Measurements from ENCODE around the gene MED20. TPM values are rescaled to one million over a fixed set of nuclear protein-coding genes. Genes with fewer than 3 reads are reported as not detected.

The MED20 gene
- total and polyA plus RNA-seq, 10 of the 15 experiments (the other 5 are each of a cell fraction or from before 2014, with no cell fraction given), result 13.4 to 24.8 (median 17.9) TPM

- H3K9ac ChIP-seq (ENCODE audit: control insufficient read depth, insufficient read depth, low read length), result peak overlapping the region; percentile 13; the same call in 1 of the 2 replicates
- ATAC-seq (peak; percentile 83), DNase-seq (ENCODE audit: low read depth, low spot score) (peak; percentile 53), FAIRE-seq (peak; percentile 64)
- no peak overlapping the region for H3K4me3 ChIP-seq
- ChIA-PET RAD21 (ENCODE audit: unreplicated experiment) (interaction anchor here (0.6 to 3.4 kb wide), 9 partner anchors 9 to 229 kb away, joined by 3 to 24 read pairs (median 3); partner anchors contain the start of genes BYSL and MED20), CTCF (interaction anchor here (0.6 to 13.2 kb wide), 21 partner anchors 8 to 381 kb away, joined by 3 to 193 read pairs (median 4); partner anchors contain the start of genes BYSL, MED20 and TOMM6), POLR2A (interaction anchor here (0.6 kb wide), 2 partner anchors 10 to 609 kb away, joined by 3 to 4 read pairs; no protein-coding TSS in a partner anchor), SMC1A (ENCODE audit: uncharacterized antibody, unreplicated experiment) (interaction anchor here (0.7 to 12.4 kb wide), 10 partner anchors 13 to 152 kb away, joined by 3 to 138 read pairs (median 3); partner anchors contain the start of genes TAF8 and USP49)
- intact Hi-C loops (cut with micrococcal nuclease; ENCODE audit: unreplicated experiment) (loop anchor here (1.0 to 2.0 kb wide), 4 partner anchors 40 to 149 kb away; partner anchors contain the start of gene TOMM6), in situ Hi-C loops (cut with MboI) (loop anchor here (10.0 kb wide), 1 partner anchor 109 kb away; no protein-coding TSS in a partner anchor)
- no peak overlapping the region for H2AFZ ChIP-seq (ENCODE audit: control insufficient read depth, low read depth, low read length)
- H3K9me3 ChIP-seq (replicated peaks; ENCODE audit: control insufficient read depth, insufficient read depth, low read length), result no peaks in the 10 kb centered on the region
- H3K27me3 ChIP-seq (replicated peaks in 1 of 2; ENCODE audit: control insufficient read depth in 2 of 2, insufficient read depth in 2 of 2, low read length in 1 of 2), result no peaks in the 10 kb centered on the region
- BruUV-seq (replicated peaks), result no TSS peak
- peaks cover 32% of the 10 kb centered on the region for H3K79me2 ChIP-seq (ENCODE audit: control insufficient read depth, insufficient read depth, low read length)
- H3K36me3 ChIP-seq (ENCODE audit: control insufficient read depth in 2 of 2, insufficient read depth in 2 of 2, low read length in 1 of 2), result peaks cover 21 to 29% of the 10 kb centered on the region in 2 experiments
- H4K20me1 ChIP-seq (ENCODE audit: control insufficient read depth, insufficient read depth), result peaks cover 2% of the 10 kb centered on the region; the same call in 1 of the 2 replicates
- H3K4me1 ChIP-seq (ENCODE audit: control insufficient read depth, insufficient read depth, low read length), result peaks cover 43% of the 10 kb centered on the region
- 38% methylated on average over 10 of the region's 10 CpGs for WGBS (ENCODE audit: insufficient coverage, insufficient replicate concordance, low lambda C conversion rate, missing lambda C conversion rate)
- peak overlapping the region; percentile 28 for H3K4me2 ChIP-seq (ENCODE audit: control insufficient read depth, insufficient read depth)
- H3K27ac ChIP-seq (ENCODE audit: control insufficient read depth, insufficient read depth), result peak overlapping the region; percentile 60
- TF ChIP-seq MTA3 (IDR thresholded peaks at IDR 0.05; ENCODE audit: borderline replicate concordance, low read length) (no peak), BHLHE40 (IDR thresholded peaks at IDR 0.05; ENCODE audit: borderline replicate concordance in 1 of 2, low read depth in 2 of 2, low read length in 1 of 2) (peak; percentile 42 to 60; a peak in 2 of 4 replicates), HDAC2 (IDR thresholded peaks at IDR 0.05) (no peak), NFYB (IDR thresholded peaks at IDR 0.05; ENCODE audit: insufficient read depth, low read depth, low read length) (no peak), CHD2 (IDR thresholded peaks at IDR 0.05; ENCODE audit: borderline replicate concordance, low read depth, low read length) (0 out of 2 replicates have a peak, but pooled peaks have one; percentile 49), RAD21 (IDR thresholded peaks at IDR 0.05; ENCODE audit: insufficient read depth, low read depth, low read length) (peak; percentile 68), MLLT1 (IDR thresholded peaks at IDR 0.05) (peak; percentile 47; the same call in 1 of the 2 replicates), RB1 (IDR thresholded peaks at IDR 0.05; ENCODE audit: borderline replicate concordance) (no peak), IKZF2 (IDR thresholded peaks at IDR 0.05) (peak; percentile 40 to 54; a peak in 2 of 4 replicates), BRCA1 (IDR thresholded peaks at IDR 0.05; ENCODE audit: low read depth, low read length) (no peak), NFIC (IDR thresholded peaks at IDR 0.05; ENCODE audit: low read depth, low read length) (no peak), ESRRA (IDR thresholded peaks at IDR 0.05; ENCODE audit: low read length) (no peak), POLR2AphosphoS2 (IDR thresholded peaks at IDR 0.05; ENCODE audit: low read depth, low read length) (no peak), CREB1 (IDR thresholded peaks at IDR 0.05; ENCODE audit: low read depth) (no peak), POLR2A (IDR thresholded peaks at IDR 0.05; ENCODE audit: low read depth, low read length) (peak; percentile 35), KDM1A (IDR thresholded peaks at IDR 0.05; ENCODE audit: borderline replicate concordance) (no peak)
- TF ChIP-seq, protein P1, sequence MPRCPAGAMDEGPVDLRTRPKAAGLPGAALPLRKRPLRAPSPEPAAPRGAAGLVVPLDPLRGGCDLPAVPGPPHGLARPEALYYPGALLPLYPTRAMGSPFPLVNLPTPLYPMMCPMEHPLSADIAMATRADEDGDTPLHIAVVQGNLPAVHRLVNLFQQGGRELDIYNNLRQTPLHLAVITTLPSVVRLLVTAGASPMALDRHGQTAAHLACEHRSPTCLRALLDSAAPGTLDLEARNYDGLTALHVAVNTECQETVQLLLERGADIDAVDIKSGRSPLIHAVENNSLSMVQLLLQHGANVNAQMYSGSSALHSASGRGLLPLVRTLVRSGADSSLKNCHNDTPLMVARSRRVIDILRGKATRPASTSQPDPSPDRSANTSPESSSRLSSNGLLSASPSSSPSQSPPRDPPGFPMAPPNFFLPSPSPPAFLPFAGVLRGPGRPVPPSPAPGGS (IDR thresholded peaks at IDR 0.05; ENCODE audit: borderline replicate concordance, insufficient read depth, low read depth, low read length, poor library complexity, severe bottlenecking), result no peak
Measured at GRCh38 chr6:41936073-41936837, 15.3 kb upstream of the MED20 start.

Measured in GM12878 (cell line).